Transverse colon (tissue), 4 donors: ENCODE results near the gene ZNRD2. TPM values are rescaled to one million over a fixed set of nuclear protein-coding genes. Genes with fewer than 3 reads are reported as not detected.
A peak's percentile ranks its signal among the peaks of the same experiment; 100 is the strongest.

ENCODE experiments used
- DNase-seq: peaks from one replicate; pipeline ENCODE4 v3.0.0-alpha.2; 2019
- H3K27ac ChIP-seq, 4 donors: fragments of 200-600 bp; sonication (generic); 2 replicates each; pipeline ENCODE4 v1.5.1; 2016 to 2018; ENCODE audit warnings: inconsistent platforms in 4 of 4
- H3K27me3 ChIP-seq: fragments of 200-600 bp; sonication (generic); 2 replicates; pipeline ENCODE4 v1.5.1; 2017; ENCODE audit warnings: inconsistent platforms
- H3K36me3 ChIP-seq, 4 donors: fragments of 200-600 bp; sonication (generic); 2 replicates each; pipeline ENCODE4 v1.5.1; 2017 to 2019; ENCODE audit warnings: inconsistent platforms in 4 of 4
- H3K4me1 ChIP-seq, 4 donors: fragments of 200-600 bp; sonication (generic); 2 replicates each; pipeline ENCODE4 v1.5.1; 2017 to 2020; ENCODE audit warnings: inconsistent platforms in 4 of 4
- H3K4me3 ChIP-seq, 4 donors: fragments of 200-600 bp; sonication (generic); 1 replicate in 1 of 4; 2 replicates in 3 of 4; pipeline versions ENCODE4 v1.5.1 to v1.6.1; 2017 to 2019; ENCODE audit warnings: inconsistent platforms in 4 of 4
- H3K9me3 ChIP-seq, 2 donors: fragments of 200-600 bp; sonication (generic); 2 replicates each; pipeline ENCODE4 v1.5.1; 2017 to 2019; ENCODE audit warnings: inconsistent platforms in 2 of 2
- CTCF ChIP-seq, 5 experiments: fragments of 200-600 bp in 3 of 5; fragments of 450-650 bp in 2 of 5; sonication (generic) in 3 of 5; IDR thresholded peaks; 1 replicate in 2 of 5; 2 replicates in 3 of 5; pipeline ENCODE4 v1.5.1; 2016 to 2017; ENCODE audit warnings: antibody characterized with exemption in 5 of 5, inconsistent platforms in 3 of 5, mild to moderate bottlenecking in 2 of 5, moderate library complexity in 1 of 5
- EP300 ChIP-seq: sonication (generic); formaldehyde crosslinking; IDR thresholded peaks from one replicate; pipeline ENCODE4 v1.6.1; 2017; ENCODE audit warnings: antibody characterized with exemption, low read depth
- POLR2A ChIP-seq: fragments of 450-650 bp; IDR thresholded peaks from one replicate; pipeline ENCODE4 v1.6.1; 2016; ENCODE audit warnings: antibody characterized with exemption, mild to moderate bottlenecking, moderate library complexity
- POLR2AphosphoS5 ChIP-seq, 3 donors: sonication (generic); formaldehyde crosslinking; IDR thresholded peaks; one replicate each; pipeline ENCODE4 v1.6.1; 2016; ENCODE audit warnings: antibody characterized with exemption in 3 of 3
- WGBS, 2 donors: methylation state at CpG; one replicate each; pipeline ENCODE4 v1.1.5; 2018; ENCODE audit warnings: low coverage in 1 of 2; 5-methylcytosine and 5-hydroxymethylcytosine counted together
- in situ Hi-C, 4 donors: fragments of 200-750 bp; cut with MboI; loops; one replicate each; pipeline versions ENCODE4 v1.15.0 to v1.15.1; 2017; ENCODE audit warnings: low sequenced_read_pairs in 3 of 4, low pct_ligation_motif_present in 1 of 4, low pct_unique_long_range_greater_than_20kb in 1 of 4
- intact Hi-C: fragments of 100-400 bp; cut with DNase I; formaldehyde crosslinking; loops from one replicate; pipeline ENCODE4 v1.15.1; 2023; ENCODE audit warnings: low total_unique reads
- total RNA-seq, 4 donors: library from RNA; depleted of rRNA; stranded (reverse); fragments of >200 nt; gene quantifications; one replicate each; pipeline ENCODE4 v1.1.0, GENCODE V29; 2016

The ZNRD2 gene
- total RNA-seq, 4 donors from 2014 or later, result 6.4 to 38.4 (median 27.9) TPM

DNA sequence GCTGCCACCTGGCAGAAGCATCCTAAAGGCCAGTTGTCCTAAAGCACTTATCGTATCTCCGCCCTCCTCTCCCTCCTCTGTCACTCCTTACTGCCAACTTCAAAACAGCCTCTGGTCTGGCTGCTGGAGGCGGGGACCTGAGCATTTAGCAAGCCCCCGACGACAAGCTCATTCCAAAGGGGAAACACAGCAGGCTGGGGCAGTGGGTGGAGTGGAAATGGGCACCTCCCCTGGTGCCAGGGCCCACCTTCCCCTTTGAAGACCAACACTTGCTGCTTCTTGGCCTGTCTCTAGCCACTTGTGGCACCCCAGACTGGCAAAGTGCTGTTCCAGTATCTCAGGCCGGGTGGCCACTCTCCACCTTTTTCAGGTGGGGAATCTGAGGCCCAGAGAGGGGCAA is 40.1 kb downstream of the ZNRD2 start:
- TF ChIP-seq CTCF (IDR thresholded peaks at IDR 0.05), result no peak
- TF ChIP-seq POLR2AphosphoS5 (IDR thresholded peaks at IDR 0.05), result no peak
- TF ChIP-seq EP300, result no peak
- TF ChIP-seq POLR2A, result no peak
- H3K27me3 ChIP-seq, result no peaks in the 10 kb centered on the region
- 65% methylated on average over 6 of the region's 6 CpGs; no CpG with 5 or more reads in 1 of the 2 donors for WGBS, 2 donors
- H3K9me3 ChIP-seq, result no peaks in the 10 kb centered on the region
- no peak for DNase-seq
- peaks cover 31 to 64% (median 46%) of the 10 kb centered on the region in 4 donors for H3K4me1 ChIP-seq
- in situ Hi-C loops, result no loop called here
- peak overlapping the region; percentile 97 to 99 (median 98) for H3K27ac ChIP-seq
- intact Hi-C loops, result no loop called here
- H3K36me3 ChIP-seq, result peaks cover 0 to 10% (median 4%) of the 10 kb centered on the region in 4 donors
- peak overlapping the region in 1 of 4 donors; percentile 83 for H3K4me3 ChIP-seq

GRCh38 chr11:65611028-65611757 is 40.9 kb downstream of the ZNRD2 start:
- in situ Hi-C loops (no loop called here), intact Hi-C loops (no loop called here)
- Histone ChIP-seq H3K9me3 (no peaks in the 10 kb centered on the region), H3K4me1 (peaks cover 31 to 63% (median 48%) of the 10 kb centered on the region in 4 donors), H3K36me3 (peaks cover 0 to 4% (median 0%) of the 10 kb centered on the region in 4 donors), H3K4me3 (peak overlapping the region in 2 of 4 donors; percentile 68 to 83), H3K27ac (peak overlapping the region; percentile 97 to 99 (median 98)), H3K27me3 (no peaks in the 10 kb centered on the region)
- DNase-seq, result no peak
- WGBS, 2 donors, result 63% methylated on average over 10 of the region's 10 CpGs; no CpG with 5 or more reads in 1 of the 2 donors
- TF ChIP-seq POLR2AphosphoS5 (IDR thresholded peaks at IDR 0.05), result no peak
- no peak for TF ChIP-seq EP300
- TF ChIP-seq CTCF (IDR thresholded peaks at IDR 0.05), result no peak
- no peak for TF ChIP-seq POLR2A

DNA sequence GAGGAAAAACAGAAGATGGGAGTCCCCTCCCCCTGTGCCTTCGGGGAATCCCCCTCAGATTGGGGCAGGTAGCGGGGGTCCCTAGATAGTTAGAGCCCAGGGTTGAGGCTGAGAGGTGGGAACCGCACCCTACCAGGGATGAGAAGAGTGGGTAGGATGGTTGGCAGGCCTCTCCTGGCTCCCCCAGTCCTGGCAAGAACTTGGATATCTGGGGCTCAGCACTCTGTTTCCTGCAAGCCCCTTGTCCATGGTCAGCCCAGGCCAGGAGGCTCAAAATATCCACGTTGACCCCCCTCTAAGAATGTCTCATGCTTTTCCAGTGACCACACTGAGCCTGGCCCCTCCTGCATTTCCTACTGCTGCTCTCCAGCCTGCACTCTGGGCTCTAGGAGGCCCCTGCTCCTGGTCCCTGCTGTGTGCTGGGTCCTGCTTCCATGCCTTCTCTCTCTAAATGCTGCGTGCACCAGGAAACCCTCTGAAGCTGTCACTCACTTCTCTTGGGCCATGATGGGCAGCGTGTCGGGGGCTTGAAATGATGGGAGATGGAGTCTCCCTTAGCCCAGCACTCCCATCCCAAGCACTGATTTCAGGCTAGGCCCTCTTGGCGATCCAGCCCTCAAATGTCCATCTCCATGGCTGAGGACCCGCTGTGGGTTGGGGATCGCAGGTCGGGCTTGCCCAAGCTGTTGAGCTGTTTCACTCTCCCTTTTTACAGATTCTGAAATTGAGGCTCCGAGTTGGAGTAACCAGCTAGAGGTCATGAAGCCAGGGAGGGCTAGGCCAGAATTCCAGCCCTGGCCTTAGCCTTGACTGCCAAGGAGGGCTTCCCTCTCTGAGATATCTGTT is 41.7 kb downstream of the ZNRD2 start:
- in situ Hi-C loops, result no loop called here
- TF ChIP-seq EP300 (no peak), CTCF (IDR thresholded peaks at IDR 0.05) (no peak), POLR2A (no peak), POLR2AphosphoS5 (IDR thresholded peaks at IDR 0.05) (no peak)
- Histone ChIP-seq H3K4me1 (peaks cover 34 to 64% (median 51%) of the 10 kb centered on the region in 4 donors), H3K4me3 (peak overlapping the region in 2 of 4 donors; percentile 68 to 83), H3K36me3 (no peaks in the 10 kb centered on the region), H3K27me3 (no peaks in the 10 kb centered on the region), H3K27ac (peak overlapping the region; percentile 97 to 99 (median 98)), H3K9me3 (no peaks in the 10 kb centered on the region)
- DNase-seq, result no peak
- intact Hi-C loops, result no loop called here
- 74 to 78% methylated on average over 7 to 12 of the region's 12 CpGs for WGBS, 2 donors

DNA sequence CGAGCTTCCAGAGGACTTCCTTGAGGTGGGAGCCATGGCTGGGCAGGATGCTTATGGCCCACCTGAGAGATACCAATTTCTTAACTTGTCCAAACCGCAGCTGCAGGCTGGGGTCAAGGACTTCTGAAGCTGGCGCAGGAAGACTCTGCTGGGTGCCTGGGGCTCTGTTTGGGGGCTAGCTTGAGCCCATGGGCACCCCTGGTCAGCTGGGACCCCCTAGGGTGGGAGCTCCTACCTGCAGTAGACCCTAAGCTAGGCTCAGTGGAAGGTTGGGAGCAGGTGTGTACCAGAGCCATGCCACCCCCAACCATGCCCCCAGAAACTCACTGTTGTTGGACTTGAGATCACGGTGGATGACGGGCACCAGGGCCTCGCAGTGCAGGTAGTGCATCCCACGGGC is 42.4 kb downstream of the ZNRD2 start:
- in situ Hi-C loops (no loop called here), intact Hi-C loops (no loop called here)
- no peaks in the 10 kb centered on the region for H3K9me3 ChIP-seq
- H3K4me3 ChIP-seq, result peak overlapping the region; percentile 68 to 89 (median 80)
- H3K36me3 ChIP-seq, result peaks cover 0 to 2% (median under 1%) of the 10 kb centered on the region in 4 donors
- peak overlapping the region; percentile 97 to 99 (median 98) for H3K27ac ChIP-seq
- no peak for TF ChIP-seq EP300
- TF ChIP-seq CTCF (IDR thresholded peaks at IDR 0.05), result no peak
- TF ChIP-seq POLR2AphosphoS5 (IDR thresholded peaks at IDR 0.05), result no peak
- TF ChIP-seq POLR2A, result no peak
- 57% methylated on average over 7 of the region's 7 CpGs; no CpG with 5 or more reads in 1 of the 2 donors for WGBS, 2 donors
- H3K27me3 ChIP-seq, result no peaks in the 10 kb centered on the region
- H3K4me1 ChIP-seq, result peaks cover 30 to 64% (median 50%) of the 10 kb centered on the region in 4 donors
- DNase-seq, result no peak
